ENCODE measurements around the gene KIF20B. TPM values are rescaled to one million over a fixed set of nuclear protein-coding genes. Genes with fewer than 3 reads are reported as not detected.

Gene KIF20B
- total and polyA plus RNA-seq, 2 of the 13 experiments (the other 11 are each of a cell fraction or from before 2014, with no cell fraction given) = 3.5 to 38.6 TPM

- no peak for FAIRE-seq
Measured at GRCh38 chr10:89795840-89796239, 94.5 kb downstream of the KIF20B start.

More at GRCh38 chr10:89795840-89796239, 94.5 kb downstream of the KIF20B start:
- H3K36me3 ChIP-seq (replicated peaks in 1 of 2; ENCODE audit: control insufficient read depth in 1 of 2, insufficient read depth in 2 of 2, low read length in 2 of 2) = no peaks in the 10 kb centered on the region
- 100% methylated on average over 1 of the region's 1 CpG for WGBS (ENCODE audit: low lambda C conversion rate)
- no TSS peak for BruUV-seq (replicated peaks)
- intact Hi-C loops (cut with micrococcal nuclease; ENCODE audit: unreplicated experiment) = loop anchor here (10.0 kb wide), 1 partner anchor 149 kb away; no protein-coding TSS in a partner anchor
- no peak overlapping the region for H3K4me2 ChIP-seq (ENCODE audit: low read depth, low read length)
- no peaks in the 10 kb centered on the region for H3K9me3 ChIP-seq (ENCODE audit: low read length)
- H4K20me1 ChIP-seq (ENCODE audit: insufficient read depth, low read length) = no peaks in the 10 kb centered on the region
- no peaks in the 10 kb centered on the region for H3K79me2 ChIP-seq (ENCODE audit: insufficient read depth, low read length)
- no peak for DNase-seq (ENCODE audit: low spot score)
- ChIA-PET CTCF (ENCODE audit: low intra/inter-chr PET ratio, low total read pairs) (no interaction called here), POLR2A (no interaction called here)
- H3K27ac ChIP-seq (ENCODE audit: extremely low read length, insufficient read depth, low read length) = no peak overlapping the region
- H3K4me3 ChIP-seq (replicated peaks in 1 of 3; ENCODE audit: insufficient read depth in 1 of 3, low read depth in 2 of 3, low read length in 3 of 3) = no peak overlapping the region
- H3K9ac ChIP-seq (ENCODE audit: insufficient read depth, low read depth, low read length) = no peak overlapping the region
- TF ChIP-seq ETS1 (CRISPR knock-in tag; IDR thresholded peaks at IDR 0.05) (no peak), RARG (CRISPR knock-in tag; IDR thresholded peaks at IDR 0.05; ENCODE audit: low read depth) (no peak), ZZZ3 (CRISPR knock-in tag; IDR thresholded peaks at IDR 0.05; ENCODE audit: borderline replicate concordance) (no peak), ZFP41 (CRISPR knock-in tag; IDR thresholded peaks at IDR 0.05; ENCODE audit: borderline replicate concordance) (no peak), ZBTB1 (CRISPR knock-in tag; IDR thresholded peaks at IDR 0.05; ENCODE audit: borderline replicate concordance) (no peak), ZNF326 (CRISPR knock-in tag; IDR thresholded peaks at IDR 0.05; ENCODE audit: borderline replicate concordance) (no peak), XRCC5 (optimal IDR thresholded peaks at IDR 0.05; ENCODE audit: low read length) (no peak), RAD51 (IDR thresholded peaks at IDR 0.05; ENCODE audit: borderline replicate concordance) (no peak), ZNF710 (CRISPR knock-in tag; IDR thresholded peaks at IDR 0.05; ENCODE audit: borderline replicate concordance) (no peak), ONECUT2 (CRISPR knock-in tag; IDR thresholded peaks at IDR 0.05) (no peak), MTA3 (CRISPR knock-in tag; IDR thresholded peaks at IDR 0.05) (no peak), CAMTA2 (CRISPR knock-in tag; IDR thresholded peaks at IDR 0.05; ENCODE audit: borderline replicate concordance) (no peak), PREB (CRISPR knock-in tag; IDR thresholded peaks at IDR 0.05) (no peak), RNF219 (CRISPR knock-in tag; IDR thresholded peaks at IDR 0.05) (no peak), ZXDC (CRISPR knock-in tag; IDR thresholded peaks at IDR 0.05) (no peak), MED8 (CRISPR knock-in tag; IDR thresholded peaks at IDR 0.05; ENCODE audit: insufficient replicate concordance) (no peak)
- no peaks in the 10 kb centered on the region for H3K27me3 ChIP-seq (ENCODE audit: control insufficient read depth in 1 of 2, insufficient read depth in 2 of 2, low read length in 2 of 2)
- in situ Hi-C loops (cut with HindIII; ENCODE audit: extremely low pct_ligation_motif_present, low pct_unique_long_range_greater_than_20kb) = loop anchor here (10.0 to 25.0 kb wide), 4 partner anchors 149 to 1069 kb away; no protein-coding TSS in a partner anchor
- peaks cover 29% of the 10 kb centered on the region for H3K4me1 ChIP-seq (ENCODE audit: insufficient read depth, low read length)
- ATAC-seq = no peak
- no peak overlapping the region for H2AFZ ChIP-seq (ENCODE audit: low read length)
